Esophagus muscularis mucosa (tissue), 3 donors: Measurements from ENCODE around the gene UBQLN4.

Experiments used
- CTCF ChIP-seq, 3 experiments: fragments of 200-600 bp in 2 of 3; fragments of 450-650 bp in 1 of 3; sonication (generic) in 2 of 3; IDR thresholded peaks; one replicate each; pipeline ENCODE4 v1.5.1; 2017 to 2019; ENCODE audit warnings: antibody characterized with exemption in 3 of 3, mild to moderate bottlenecking in 2 of 3, moderate library complexity in 1 of 3
- POLR2A ChIP-seq: fragments of 450-650 bp; IDR thresholded peaks from one replicate; pipeline ENCODE4 v1.6.1; 2017; ENCODE audit warnings: antibody characterized with exemption, moderate library complexity, mild to moderate bottlenecking, low read depth
- POLR2AphosphoS5 ChIP-seq, 2 donors: sonication (generic); formaldehyde crosslinking; IDR thresholded peaks; one replicate each; pipeline ENCODE4 v1.6.1; 2017; ENCODE audit warnings: antibody characterized with exemption in 2 of 2

GRCh38 chr1:156048663-156049258, 4.8 kb downstream of the UBQLN4 start:
- TF ChIP-seq CTCF (IDR thresholded peaks at IDR 0.05) (no peak), POLR2A (no peak), POLR2AphosphoS5 (IDR thresholded peaks at IDR 0.05) (no peak)
